Lower leg skin (tissue), 4 donors: Measurements from ENCODE around the gene AGXT. TPM values are rescaled to one million over a fixed set of nuclear protein-coding genes. Genes with fewer than 3 reads are reported as not detected.

Experiments
- DNase-seq, 2 donors: peaks; one replicate each; pipeline ENCODE4 v3.0.0-alpha.2; 2019; ENCODE audit warnings: low spot score in 2 of 2
- H3K4me3 ChIP-seq: fragments of 200-600 bp; sonication (generic); 2 replicates; pipeline ENCODE4 v1.5.1; 2017; ENCODE audit warnings: mild to moderate bottlenecking, low read depth; ENCODE audit not compliant: poor library complexity, severe bottlenecking
- CTCF ChIP-seq, 3 donors: fragments of 450-650 bp; IDR thresholded peaks; one replicate each; pipeline ENCODE4 v1.5.1; 2016; ENCODE audit warnings: antibody characterized with exemption in 3 of 3, mild to moderate bottlenecking in 3 of 3, moderate library complexity in 2 of 3
- POLR2A ChIP-seq, 2 donors: fragments of 450-650 bp; IDR thresholded peaks; one replicate each; pipeline ENCODE4 v1.6.1; 2016 to 2017; ENCODE audit warnings: antibody characterized with exemption in 2 of 2, mild to moderate bottlenecking in 1 of 2, moderate library complexity in 1 of 2
- WGBS, 2 donors: methylation state at CpG; one replicate each; pipeline ENCODE4 v1.1.5; 2018; 5-methylcytosine and 5-hydroxymethylcytosine counted together
- intact Hi-C: fragments of 100-400 bp; cut with DNase I; formaldehyde crosslinking; loops from one replicate; pipeline ENCODE4 v1.15.0; 2023; ENCODE audit warnings: low total_unique reads
- total RNA-seq, 4 donors: library from RNA; depleted of rRNA; stranded (reverse); fragments of >200 nt; gene quantifications; one replicate each; pipeline ENCODE4 v1.1.0, GENCODE V29; 2016

Gene AGXT
- total RNA-seq, 4 donors from 2014 or later: not detected

GRCh38 chr2:240898108-240898730 lies 29.6 kb downstream of the AGXT start:
- TF ChIP-seq POLR2A (IDR thresholded peaks at IDR 0.05) (no peak), CTCF (IDR thresholded peaks at IDR 0.05) (no peak)
- intact Hi-C loops: no loop called here
- no peak overlapping the region for H3K4me3 ChIP-seq
- no peak for DNase-seq
- WGBS, 2 donors: 38 to 48% methylated on average over 17 of the region's 17 CpGs

GRCh38 chr2:240898731-240899467 lies 30.3 kb downstream of the AGXT start:
- DNase-seq: no peak
- intact Hi-C loops: no loop called here
- TF ChIP-seq CTCF (IDR thresholded peaks at IDR 0.05): no peak
- TF ChIP-seq POLR2A (IDR thresholded peaks at IDR 0.05): no peak
- WGBS, 2 donors: 45 to 57% methylated on average over 16 to 23 of the region's 23 CpGs
- H3K4me3 ChIP-seq: no peak overlapping the region

GRCh38 chr2:240899468-240899865 lies 30.8 kb downstream of the AGXT start:
- no peak overlapping the region for H3K4me3 ChIP-seq
- 84 to 86% methylated on average over 9 to 19 of the region's 19 CpGs for WGBS, 2 donors
- DNase-seq: no peak
- intact Hi-C loops: no loop called here
- TF ChIP-seq POLR2A (IDR thresholded peaks at IDR 0.05): no peak
- TF ChIP-seq CTCF (IDR thresholded peaks at IDR 0.05): no peak

- WGBS, 2 donors: 89% methylated on average over 27 of the region's 27 CpGs
- no peak overlapping the region for H3K4me3 ChIP-seq
- no peak for TF ChIP-seq POLR2A (IDR thresholded peaks at IDR 0.05)
- no peak for TF ChIP-seq CTCF (IDR thresholded peaks at IDR 0.05)
- DNase-seq: no peak
- intact Hi-C loops: no loop called here
These were observed 31.7 kb downstream of the AGXT start for GRCh38 chr2:240900141-240900860.

GRCh38 chr2:240901986-240902614 lies 33.5 kb downstream of the AGXT start:
- intact Hi-C loops: no loop called here
- DNase-seq: no peak
- TF ChIP-seq CTCF (IDR thresholded peaks at IDR 0.05) (no peak), POLR2A (IDR thresholded peaks at IDR 0.05) (no peak)
- 88 to 89% methylated on average over 13 of the region's 14 CpGs for WGBS, 2 donors
- H3K4me3 ChIP-seq: no peak overlapping the region
